Esophagus muscularis mucosa (tissue), 4 donors: ENCODE results near the gene ADORA2A. TPM values are rescaled to one million over a fixed set of nuclear protein-coding genes. Genes with fewer than 3 reads are reported as not detected.

ENCODE experiments used
- DNase-seq: peaks from one replicate; pipeline ENCODE4 v3.0.0-alpha.2; 2017; ENCODE audit errors: extremely low spot score
- H3K27ac ChIP-seq, 4 donors: fragments of 200-600 bp; sonication (generic); replicated peaks in 1 of 4; 1 replicate in 3 of 4; 2 replicates in 1 of 4; pipeline ENCODE4 v1.5.1; 2016 to 2019; ENCODE audit warnings: mild to moderate bottlenecking in 1 of 4
- H3K27me3 ChIP-seq, 4 donors: fragments of 200-600 bp; sonication (generic); one replicate each; pipeline versions ENCODE4 v1.5.1 to v1.6.0; 2016 to 2019
- H3K36me3 ChIP-seq, 4 donors: fragments of 200-600 bp; sonication (generic); one replicate each; pipeline ENCODE4 v1.5.1; 2016 to 2019
- H3K4me1 ChIP-seq, 4 donors: fragments of 200-600 bp; sonication (generic); one replicate each; pipeline ENCODE4 v1.5.1; 2016 to 2019
- H3K4me3 ChIP-seq, 4 donors: fragments of 200-600 bp; sonication (generic); 1 replicate in 2 of 4; 2 replicates in 2 of 4; pipeline ENCODE4 v1.5.1; 2016 to 2019; ENCODE audit warnings: mild to moderate bottlenecking in 4 of 4, moderate library complexity in 1 of 4
- H3K9me3 ChIP-seq, 4 donors: fragments of 200-600 bp; sonication (generic); 1 replicate in 3 of 4; 2 replicates in 1 of 4; pipeline ENCODE4 v1.5.1; 2016 to 2019
- CTCF ChIP-seq, 3 experiments: fragments of 200-600 bp in 2 of 3; fragments of 450-650 bp in 1 of 3; sonication (generic) in 2 of 3; IDR thresholded peaks; one replicate each; pipeline ENCODE4 v1.5.1; 2017 to 2019; ENCODE audit warnings: antibody characterized with exemption in 3 of 3, mild to moderate bottlenecking in 2 of 3, moderate library complexity in 1 of 3
- EP300 ChIP-seq: sonication (generic); formaldehyde crosslinking; IDR thresholded peaks from one replicate; pipeline ENCODE4 v1.6.1; 2017; ENCODE audit warnings: antibody characterized with exemption
- POLR2A ChIP-seq: fragments of 450-650 bp; IDR thresholded peaks from one replicate; pipeline ENCODE4 v1.6.1; 2017; ENCODE audit warnings: antibody characterized with exemption, moderate library complexity, mild to moderate bottlenecking, low read depth
- POLR2AphosphoS5 ChIP-seq, 2 donors: sonication (generic); formaldehyde crosslinking; IDR thresholded peaks; one replicate each; pipeline ENCODE4 v1.6.1; 2017; ENCODE audit warnings: antibody characterized with exemption in 2 of 2
- WGBS: methylation state at CpG from one replicate; pipeline ENCODE4 v1.1.5; 2018; 5-methylcytosine and 5-hydroxymethylcytosine counted together
- intact Hi-C: fragments of 100-400 bp; cut with DNase I; formaldehyde crosslinking; loops from one replicate; pipeline ENCODE4 v1.15.1; 2023
- total RNA-seq, 4 donors: library from RNA; depleted of rRNA; stranded (reverse); fragments of >200 nt; gene quantifications; one replicate each; pipeline versions ENCODE4 v1.1.0 to v1.2.1, GENCODE V29; 2016

The ADORA2A gene
- total RNA-seq, 4 donors from 2014 or later = 3.3 to 7.5 (median 4.5) TPM

- intact Hi-C loops = no loop called here
- no peak for DNase-seq
- peaks cover 0 to 14% (median 10%) of the 10 kb centered on the region in 4 donors for H3K36me3 ChIP-seq
- TF ChIP-seq POLR2AphosphoS5 (IDR thresholded peaks at IDR 0.05) = no peak
- TF ChIP-seq POLR2A = no peak
- TF ChIP-seq EP300 = no peak
- no peak for TF ChIP-seq CTCF (IDR thresholded peaks at IDR 0.05)
- peaks cover 2 to 23% (median 11%) of the 10 kb centered on the region in 4 donors for H3K4me1 ChIP-seq
- no peaks in the 10 kb centered on the region for H3K9me3 ChIP-seq
- WGBS = 79% methylated on average over 9 of the region's 10 CpGs
- H3K27ac ChIP-seq = no peak overlapping the region
- H3K27me3 ChIP-seq = no peaks in the 10 kb centered on the region
- no peak overlapping the region for H3K4me3 ChIP-seq
Measured at GRCh38 chr22:24440270-24440717, 12.9 kb downstream of the ADORA2A start.

- H3K36me3 ChIP-seq = peaks cover 0 to 14% (median 10%) of the 10 kb centered on the region in 4 donors
- no peaks in the 10 kb centered on the region for H3K27me3 ChIP-seq
- H3K27ac ChIP-seq = no peak overlapping the region
- intact Hi-C loops = no loop called here
- TF ChIP-seq CTCF (IDR thresholded peaks at IDR 0.05) (no peak), EP300 (no peak), POLR2A (no peak), POLR2AphosphoS5 (IDR thresholded peaks at IDR 0.05) (no peak)
- no peaks in the 10 kb centered on the region for H3K9me3 ChIP-seq
- WGBS = 95% methylated on average over 20 of the region's 30 CpGs
- no peak overlapping the region for H3K4me3 ChIP-seq
- no peak for DNase-seq
- peaks cover 0 to 17% (median 7%) of the 10 kb centered on the region in 4 donors for H3K4me1 ChIP-seq
Measured at GRCh38 chr22:24440718-24441405, 13.5 kb downstream of the ADORA2A start.

GRCh38 chr22:24441406-24442351 is 14.3 kb downstream of the ADORA2A start:
- TF ChIP-seq EP300 (no peak), POLR2AphosphoS5 (IDR thresholded peaks at IDR 0.05) (no peak), CTCF (IDR thresholded peaks at IDR 0.05) (no peak), POLR2A (no peak)
- H3K9me3 ChIP-seq = no peaks in the 10 kb centered on the region
- no peak overlapping the region for H3K27ac ChIP-seq
- H3K36me3 ChIP-seq = peaks cover 0 to 14% (median 10%) of the 10 kb centered on the region in 4 donors
- H3K4me1 ChIP-seq = peaks cover 0 to 9% (median 0%) of the 10 kb centered on the region in 4 donors
- no peak overlapping the region for H3K4me3 ChIP-seq
- H3K27me3 ChIP-seq = no peaks in the 10 kb centered on the region
- DNase-seq = no peak
- WGBS = 85% methylated on average over 8 of the region's 8 CpGs
- intact Hi-C loops = no loop called here

GRCh38 chr22:24442352-24442744 is 14.9 kb downstream of the ADORA2A start:
- no peak for TF ChIP-seq POLR2A
- TF ChIP-seq POLR2AphosphoS5 (IDR thresholded peaks at IDR 0.05) = no peak
- no peak for TF ChIP-seq EP300
- TF ChIP-seq CTCF (IDR thresholded peaks at IDR 0.05) = no peak
- Histone ChIP-seq H3K4me3 (no peak overlapping the region), H3K4me1 (peaks cover 0 to 9% (median 0%) of the 10 kb centered on the region in 4 donors), H3K27ac (no peak overlapping the region), H3K9me3 (no peaks in the 10 kb centered on the region), H3K27me3 (no peaks in the 10 kb centered on the region), H3K36me3 (peaks cover 0 to 14% (median 10%) of the 10 kb centered on the region in 4 donors)
- intact Hi-C loops = no loop called here
- WGBS = 87% methylated on average over 8 of the region's 8 CpGs
- DNase-seq = no peak
